HCT116 (cell line): ENCODE data around the gene ACYP2. TPM values are rescaled to one million over a fixed set of nuclear protein-coding genes. Genes with fewer than 3 reads are reported as not detected.
A peak's percentile ranks its signal among the peaks of the same experiment; 100 is the strongest.
"Not testable (repeated sequence)": the region's sequence is repeated elsewhere in the genome, so short reads cannot be mapped to it uniquely, and the experiment has no call there.

Experiments used
- ATAC-seq: fragments of 200-7000 bp; cut with Tn5 transposase; 2 replicates; pipeline ENCODE4 v1.9.1; 2020; ENCODE audit warnings: mild to moderate bottlenecking, moderate library complexity
- BruUV-seq: library from RNA; stranded (reverse); fragments of 400-500 nt; replicated peaks from 2 replicates; lab custom pipeline; 2021; lab: Mats Ljungman, UMichigan
- CTCF ChIA-PET: fragments of 300-600 bp; sonication (Branson Sonifier 250); formaldehyde crosslinking; loops from one replicate; lab custom pipeline; 2021; ENCODE audit warnings: antibody characterized with exemption; lab: Charles Lee
- POLR2A ChIA-PET: fragments of 300-600, 350-600 bp; sonication (Branson Sonifier 250); formaldehyde crosslinking; loops from one replicate; lab custom pipeline; 2021; ENCODE audit warnings: antibody characterized with exemption; lab: Charles Lee
- RAD21 ChIA-PET, 2 experiments: fragments of 300-600 bp; sonication (Branson Sonifier 250); formaldehyde crosslinking; loops; one replicate each; lab custom pipeline; 2023; ENCODE audit warnings: low total read pairs in 2 of 2; ENCODE audit not compliant: uncharacterized antibody in 2 of 2, unreplicated experiment in 2 of 2, low non-redundant PET in 1 of 2; lab: Charles Lee
- DNase-seq: peaks from one replicate; pipeline ENCODE4 v3.0.0-alpha.2; 2010; ENCODE audit warnings: low read depth, low spot score
- H2AFZ ChIP-seq: fragments of 200-600 bp; shearing (Covaris generic), sonication (generic); 2 replicates; pipeline ENCODE4 v1.6.1; 2017; ENCODE audit warnings: low read depth, mixed run types, mixed read lengths, antibody characterized with exemption, low read length; ENCODE audit not compliant: poor library complexity, severe bottlenecking
- H3K27ac ChIP-seq: 2 replicates; pipeline ENCODE4 v1.5.1; 2012; ENCODE audit warnings: low read depth, low read length
- H3K27me3 ChIP-seq: fragments of 200-600 bp; sonication (generic); 2 replicates; pipeline ENCODE4 v1.6.1; 2016; ENCODE audit warnings: mixed run types, low read length, mixed read lengths; ENCODE audit not compliant: insufficient read depth
- H3K36me3 ChIP-seq, 2 experiments: fragments of 200-500 bp in 1 of 2; fragments of 200-600 bp in 1 of 2; sonication (Bioruptor generic) in 1 of 2; sonication (generic) in 1 of 2; 2 replicates each; pipeline versions ENCODE4 v1.5.1 to v1.6.1; 2014 to 2016; ENCODE audit warnings: low read length in 2 of 2, inconsistent platforms in 1 of 2, mixed read lengths in 1 of 2, mixed run types in 1 of 2; ENCODE audit not compliant: insufficient read depth in 2 of 2, control insufficient read depth in 1 of 2
- H3K4me1 ChIP-seq, 2 experiments: fragments of 200-600 bp in 1 of 2; sonication (generic) in 1 of 2; 2 replicates each; pipeline versions ENCODE4 v1.5.1 to v1.6.1; 2012 to 2017; ENCODE audit warnings: low read length in 2 of 2, inconsistent platforms in 1 of 2, mild to moderate bottlenecking in 1 of 2, mixed read lengths in 1 of 2, mixed run types in 1 of 2, moderate library complexity in 1 of 2; ENCODE audit not compliant: insufficient read depth in 2 of 2, control insufficient read depth in 1 of 2
- H3K4me2 ChIP-seq: fragments of 200-600 bp; sonication (generic); 2 replicates; pipeline ENCODE4 v1.6.1; 2017; ENCODE audit warnings: mixed run types, low read length, mixed read lengths
- H3K4me3 ChIP-seq, 2 experiments: fragments of 200-600 bp in 1 of 2; sonication (generic) in 1 of 2; replicated peaks in 1 of 2; 2 replicates each; pipeline ENCODE4 v1.5.1; 2011 to 2016; ENCODE audit warnings: low read length in 2 of 2, control low read depth in 1 of 2, low read depth in 1 of 2, mild to moderate bottlenecking in 1 of 2, mixed read lengths in 1 of 2, mixed run types in 1 of 2
- H3K79me2 ChIP-seq: fragments of 200-600 bp; sonication (generic); 2 replicates; pipeline ENCODE4 v1.6.1; 2017; ENCODE audit warnings: mild to moderate bottlenecking, mixed run types, low read length, moderate library complexity, mixed read lengths; ENCODE audit not compliant: insufficient read depth
- H3K9ac ChIP-seq: fragments of 200-600 bp; sonication (generic); 2 replicates; pipeline ENCODE4 v1.6.1; 2016; ENCODE audit warnings: low read length, mixed read lengths
- H3K9me2 ChIP-seq: fragments of 200-600 bp; sonication (generic), shearing (Covaris generic); 2 replicates; pipeline ENCODE4 v1.6.1; 2017; ENCODE audit warnings: mixed run types, mild to moderate bottlenecking, moderate library complexity; ENCODE audit not compliant: insufficient read depth
- H3K9me3 ChIP-seq, 2 experiments: fragments of 200-500 bp in 1 of 2; fragments of 200-600 bp in 1 of 2; sonication (Bioruptor generic) in 1 of 2; sonication (generic) in 1 of 2; 2 replicates each; pipeline ENCODE4 v1.6.1; 2014 to 2017; ENCODE audit warnings: low read length in 2 of 2, mixed read lengths in 2 of 2, inconsistent platforms in 1 of 2, low read depth in 1 of 2, mild to moderate bottlenecking in 1 of 2, mixed run types in 1 of 2, moderate library complexity in 1 of 2; ENCODE audit not compliant: control insufficient read depth in 1 of 2, insufficient read depth in 1 of 2
- H4K20me1 ChIP-seq: fragments of 200-600 bp; sonication (generic), shearing (Covaris generic); 2 replicates; pipeline ENCODE4 v1.6.1; 2017; ENCODE audit warnings: mixed run types, mild to moderate bottlenecking, moderate library complexity; ENCODE audit not compliant: insufficient read depth
- CBX3 ChIP-seq: IDR thresholded peaks from 2 replicates; pipeline ENCODE4 v1.6.1; 2012; ENCODE audit warnings: low read depth
- EZH2 ChIP-seq: fragments of 200-600 bp; sonication (generic); IDR thresholded peaks from 2 replicates; pipeline ENCODE4 v1.6.1; 2017; ENCODE audit warnings: antibody characterized with exemption, mixed run types
- EZH2phosphoT487 ChIP-seq: fragments of 200-600 bp; IDR thresholded peaks from 2 replicates; pipeline ENCODE4 v1.6.1; 2018; ENCODE audit warnings: antibody characterized with exemption, borderline replicate concordance
- FOSL1 ChIP-seq: IDR thresholded peaks from 2 replicates; pipeline ENCODE4 v1.6.1; 2012; ENCODE audit warnings: low read depth
- JUND ChIP-seq: IDR thresholded peaks from 2 replicates; pipeline ENCODE4 v1.6.1; 2012
- MAX ChIP-seq: IDR thresholded peaks from 2 replicates; pipeline ENCODE4 v1.6.1; 2012
- SRF ChIP-seq: IDR thresholded peaks from 2 replicates; pipeline ENCODE4 v1.6.1; 2012; ENCODE audit warnings: low read depth
- intact Hi-C: fragments of 100-400 bp; cut with micrococcal nuclease; formaldehyde crosslinking; loops from 2 replicates; pipeline ENCODE4 v1.10.0; 2022
- total RNA-seq: library from RNA; stranded (reverse); gene quantifications from one replicate; pipeline ENCODE4 v1.2.1, GENCODE V29; 2021; ENCODE audit not compliant: unreplicated experiment

Gene ACYP2
- total RNA-seq, 1 experiment from 2014 or later: 9.4 TPM

GRCh38 chr2:54116598-54116997, 1.2 kb downstream of the ACYP2 start:
- H4K20me1 ChIP-seq, BruUV-seq, H3K9ac ChIP-seq, H3K27me3 ChIP-seq, POLR2A ChIA-PET, H3K9me2 ChIP-seq: not testable (repeated sequence)
- peaks cover 3 to 18% of the 10 kb centered on the region in 2 experiments; a peak in 1 of 4 replicates for H3K9me3 ChIP-seq
- H3K4me1 ChIP-seq: peaks cover 0 to 21% of the 10 kb centered on the region in 2 experiments; a peak in 2 of 4 replicates
- TF ChIP-seq CBX3: peak; percentile 92
- peak; percentile 48; the same call in 1 of the 2 replicates for TF ChIP-seq FOSL1
- TF ChIP-seq, all 23 proteins: peak for 2; not testable (repeated sequence) for 21
- CTCF ChIA-PET: interaction anchor here (0.8 to 1.5 kb wide), 2 partner anchors 10 to 588 kb away, joined by 3 to 5 read pairs; no protein-coding TSS in a partner anchor
- H2AFZ ChIP-seq, ATAC-seq, H3K36me3 ChIP-seq, RAD21 ChIA-PET, H3K79me2 ChIP-seq, DNase-seq, intact Hi-C loops: not testable (repeated sequence)
- peak overlapping the region; percentile 88 for H3K4me2 ChIP-seq
- peak overlapping the region; percentile 97; the same call in 1 of the 2 replicates for H3K27ac ChIP-seq
- H3K4me3 ChIP-seq: peak overlapping the region in 1 of 2 experiments; percentile 80; a peak in 1 of 4 replicates

GRCh38 chr2:54120950-54121349, 5.5 kb downstream of the ACYP2 start:
- no peak overlapping the region for H3K9ac ChIP-seq
- no peak for DNase-seq
- TF ChIP-seq CBX3 (no peak), EZH2 (no peak), JUND (no peak), EZH2phosphoT487 (no peak), FOSL1 (no peak), SRF (no peak), MAX (no peak)
- TF ChIP-seq, all 23 proteins: peak for 0
- Histone ChIP-seq H3K27ac (no peak overlapping the region), H3K9me3 (peaks cover 3 to 18% of the 10 kb centered on the region in 2 experiments; a peak in 1 of 4 replicates), H2AFZ (no peak overlapping the region), H3K4me2 (no peak overlapping the region), H3K36me3 (0 out of 4 replicates have a peak, but pooled peaks cover 0 to 6% of the 10 kb centered on the region in 2 experiments), H3K4me1 (peaks cover 13 to 33% of the 10 kb centered on the region in 2 experiments), H3K4me3 (no peak overlapping the region), H3K9me2 (no peaks in the 10 kb centered on the region), H3K27me3 (no peaks in the 10 kb centered on the region), H3K79me2 (no peaks in the 10 kb centered on the region), H4K20me1 (no peaks in the 10 kb centered on the region)
- POLR2A ChIA-PET: no interaction called here
- no TSS peak for BruUV-seq
- RAD21 ChIA-PET: no interaction called here
- no peak for ATAC-seq
- intact Hi-C loops: no loop called here
- CTCF ChIA-PET: no interaction called here
